Measurements from ENCODE around the gene MAP2K3. TPM values are rescaled to one million over a fixed set of nuclear protein-coding genes. Genes with fewer than 3 reads are reported as not detected.

The MAP2K3 gene
- polyA plus RNA-seq, 1 donor (not counting 4 experiments of a cell fraction or from before 2014, with no cell fraction given) = 22.4 TPM

GRCh38 chr17:21359483-21359840, 75.0 kb downstream of the MAP2K3 start:
- no peak overlapping the region for H3K27ac ChIP-seq (ENCODE audit: control insufficient read depth, insufficient read depth, low read length)
- H3K36me3 ChIP-seq (ENCODE audit: control insufficient read depth in 2 of 2, extremely low read depth in 1 of 2, insufficient read depth in 2 of 2, low read length in 2 of 2) = no peaks in the 10 kb centered on the region
- H3K9me1 ChIP-seq (ENCODE audit: control insufficient read depth, extremely low read depth, insufficient read depth, low read length) = no peaks in the 10 kb centered on the region
- peaks cover 3% of the 10 kb centered on the region for H4K20me1 ChIP-seq (ENCODE audit: control insufficient read depth, extremely low read depth, insufficient read depth, low read length)
- no peaks in the 10 kb centered on the region for H3K79me2 ChIP-seq (ENCODE audit: control insufficient read depth, insufficient read depth, low read length)
- dilution Hi-C loops (cut with MboI; ENCODE audit: extremely low pct_ligation_motif_present, low sequenced_read_pairs) = no loop called here
- peaks cover 6% of the 10 kb centered on the region for H3K27me3 ChIP-seq (ENCODE audit: control insufficient read depth, extremely low read depth, insufficient read depth, low read length)
- H3K4me1 ChIP-seq (ENCODE audit: control insufficient read depth, extremely low read depth, insufficient read depth, low read length) = no peaks in the 10 kb centered on the region
- TF ChIP-seq EZH2 (IDR thresholded peaks at IDR 0.05; ENCODE audit: low read length) = no peak
- no peak for TF ChIP-seq CTCF (optimal IDR thresholded peaks at IDR 0.05 in 1 of 3, IDR thresholded peaks at IDR 0.05 in 1 of 3, conservative IDR thresholded peaks at IDR 0.05 in 1 of 3; ENCODE audit: extremely low read depth in 1 of 3, insufficient read depth in 2 of 3, low read length in 3 of 3)
- H3K4me2 ChIP-seq (ENCODE audit: control insufficient read depth, extremely low read depth, insufficient read depth, low read depth, low read length) = no peak overlapping the region
- no peaks in the 10 kb centered on the region for H3K9me3 ChIP-seq (ENCODE audit: control insufficient read depth, low read depth, low read length)
- DNase-seq (ENCODE audit: low read depth, low spot score) (no peak), FAIRE-seq (no peak)
- H2AFZ ChIP-seq (ENCODE audit: control insufficient read depth, low read length) = no peak overlapping the region
- no peak overlapping the region for H3K9ac ChIP-seq (ENCODE audit: control insufficient read depth, extremely low read depth, insufficient read depth, low read length)
- H3K4me3 ChIP-seq (ENCODE audit: control insufficient read depth in 2 of 3, extremely low read depth in 1 of 3, insufficient read depth in 2 of 3, low read depth in 1 of 3, low read length in 3 of 3) = no peak overlapping the region

- Histone ChIP-seq H3K4me3 (ENCODE audit: control insufficient read depth in 2 of 3, extremely low read depth in 1 of 3, insufficient read depth in 2 of 3, low read depth in 1 of 3, low read length in 3 of 3) (no peak overlapping the region), H3K27ac (ENCODE audit: control insufficient read depth, insufficient read depth, low read length) (no peak overlapping the region), H3K4me1 (ENCODE audit: control insufficient read depth, extremely low read depth, insufficient read depth, low read length) (no peaks in the 10 kb centered on the region), H4K20me1 (ENCODE audit: control insufficient read depth, extremely low read depth, insufficient read depth, low read length) (peaks cover 3% of the 10 kb centered on the region), H3K9me3 (ENCODE audit: control insufficient read depth, low read depth, low read length) (no peaks in the 10 kb centered on the region), H3K27me3 (ENCODE audit: control insufficient read depth, extremely low read depth, insufficient read depth, low read length) (peaks cover 6% of the 10 kb centered on the region), H3K36me3 (ENCODE audit: control insufficient read depth in 2 of 2, extremely low read depth in 1 of 2, insufficient read depth in 2 of 2, low read length in 2 of 2) (no peaks in the 10 kb centered on the region), H2AFZ (ENCODE audit: control insufficient read depth, low read length) (no peak overlapping the region), H3K9ac (ENCODE audit: control insufficient read depth, extremely low read depth, insufficient read depth, low read length) (no peak overlapping the region), H3K9me1 (ENCODE audit: control insufficient read depth, extremely low read depth, insufficient read depth, low read length) (no peaks in the 10 kb centered on the region), H3K4me2 (ENCODE audit: control insufficient read depth, extremely low read depth, insufficient read depth, low read depth, low read length) (no peak overlapping the region), H3K79me2 (ENCODE audit: control insufficient read depth, insufficient read depth, low read length) (no peaks in the 10 kb centered on the region)
- TF ChIP-seq EZH2 (IDR thresholded peaks at IDR 0.05; ENCODE audit: low read length) (no peak), CTCF (optimal IDR thresholded peaks at IDR 0.05 in 1 of 3, IDR thresholded peaks at IDR 0.05 in 1 of 3, conservative IDR thresholded peaks at IDR 0.05 in 1 of 3; ENCODE audit: extremely low read depth in 1 of 3, insufficient read depth in 2 of 3, low read length in 3 of 3) (no peak)
- DNase-seq (ENCODE audit: low read depth, low spot score) (no peak), FAIRE-seq (no peak)
- dilution Hi-C loops (cut with MboI; ENCODE audit: extremely low pct_ligation_motif_present, low sequenced_read_pairs) = no loop called here
These were observed 75.5 kb downstream of the MAP2K3 start for GRCh38 chr17:21360048-21360447.
